Endothelial cell of umbilical vein (primary cell): Measurements from ENCODE around the gene CES5A. TPM values are rescaled to one million over a fixed set of nuclear protein-coding genes. Genes with fewer than 3 reads are reported as not detected.

ENCODE experiments used
- BruUV-seq: library from RNA; stranded (reverse); fragments of 400-500 nt; replicated peaks from 2 replicates; lab custom pipeline; 2021; lab: Mats Ljungman, UMichigan
- CTCF ChIA-PET: fragments of 300-600, 350-600 bp; sonication (Branson Sonifier 250); formaldehyde crosslinking; loops from one replicate; lab custom pipeline; 2021; ENCODE audit warnings: antibody characterized with exemption, inconsistent platforms; lab: Charles Lee
- POLR2A ChIA-PET: fragments of 300-600, 350-600 bp; sonication (Branson Sonifier 250); formaldehyde crosslinking; loops from one replicate; lab custom pipeline; 2021; ENCODE audit warnings: antibody characterized with exemption, inconsistent platforms; lab: Charles Lee
- DNase-seq: peaks from one replicate; pipeline ENCODE4 v3.0.0-alpha.2; 2011; ENCODE audit warnings: low read depth, low spot score
- FAIRE-seq: peaks from 2 replicates; lab custom pipeline; 2011; peaks lifted over from hg19 to GRCh38; lab: Jason Lieb, UNC
- H2AFZ ChIP-seq: 2 replicates; pipeline ENCODE4 v1.6.0; 2012; ENCODE audit warnings: low read depth, low read length, control low read depth, inconsistent platforms
- H3K27ac ChIP-seq: 2 replicates; pipeline ENCODE4 v1.5.1; 2011; ENCODE audit warnings: low read depth, mild to moderate bottlenecking, control low read depth, low read length, moderate library complexity; ENCODE audit not compliant: insufficient read depth
- H3K27me3 ChIP-seq, 2 experiments: 2 replicates each; pipeline versions ENCODE4 v1.6.0 to v1.6.1; 2011; ENCODE audit warnings: low read length in 2 of 2, mixed read lengths in 1 of 2; ENCODE audit not compliant: control insufficient read depth in 2 of 2, insufficient read depth in 2 of 2
- H3K36me3 ChIP-seq, 2 experiments: 2 replicates in 1 of 2; 3 replicates in 1 of 2; pipeline ENCODE4 v1.5.1; 2011; ENCODE audit warnings: low read length in 2 of 2, mild to moderate bottlenecking in 1 of 2, moderate library complexity in 1 of 2; ENCODE audit not compliant: control insufficient read depth in 2 of 2, insufficient read depth in 2 of 2; ENCODE audit errors: extremely low read depth in 1 of 2
- H3K4me1 ChIP-seq: 3 replicates; pipeline ENCODE4 v1.5.1; 2011; ENCODE audit warnings: mild to moderate bottlenecking, low read length; ENCODE audit not compliant: control insufficient read depth, insufficient read depth; ENCODE audit errors: extremely low read depth
- H3K4me2 ChIP-seq: 2 replicates; pipeline ENCODE4 v1.6.1; 2011; ENCODE audit warnings: low read length, control low read depth, mixed read lengths; ENCODE audit not compliant: insufficient read depth
- H3K4me3 ChIP-seq, 3 experiments: fragments of 200-600 bp in 1 of 3; sonication (generic), shearing (Covaris generic) in 1 of 3; replicated peaks in 1 of 3; 2 replicates each; pipeline ENCODE4 v1.5.1; 2011 to 2016; ENCODE audit warnings: control low read depth in 3 of 3, low read length in 3 of 3, mild to moderate bottlenecking in 2 of 3, inconsistent platforms in 1 of 3, low read depth in 1 of 3, moderate library complexity in 1 of 3; ENCODE audit not compliant: insufficient read depth in 1 of 3
- H3K79me2 ChIP-seq: 2 replicates; pipeline ENCODE4 v1.6.0; 2012; ENCODE audit warnings: low read length, inconsistent platforms; ENCODE audit not compliant: control insufficient read depth, insufficient read depth
- H3K9ac ChIP-seq: replicated peaks from 2 replicates; pipeline ENCODE3; 2011; ENCODE audit warnings: low read length, control low read depth; ENCODE audit not compliant: insufficient read depth; ENCODE audit errors: extremely low read depth
- H3K9me1 ChIP-seq: replicated peaks from 3 replicates; pipeline ENCODE4 v1.6.0; 2011; ENCODE audit warnings: mild to moderate bottlenecking, low read length; ENCODE audit not compliant: control insufficient read depth, insufficient read depth; ENCODE audit errors: extremely low read depth
- H3K9me3 ChIP-seq: replicated peaks from 2 replicates; pipeline ENCODE4 v1.5.1; 2012; ENCODE audit warnings: low read length, inconsistent platforms; ENCODE audit not compliant: control insufficient read depth, insufficient read depth
- H4K20me1 ChIP-seq: replicated peaks from 2 replicates; pipeline ENCODE3; 2011; ENCODE audit warnings: mild to moderate bottlenecking, low read length; ENCODE audit not compliant: control insufficient read depth, insufficient read depth; ENCODE audit errors: extremely low read depth
- CTCF ChIP-seq, 2 donors: IDR thresholded peaks; 1 replicate in 1 of 2; 2 replicates in 1 of 2; pipeline ENCODE4 v1.5.1; 2011; ENCODE audit warnings: low read length in 2 of 2, mild to moderate bottlenecking in 2 of 2, moderate library complexity in 2 of 2, control low read depth in 1 of 2, inconsistent platforms in 1 of 2, low read depth in 1 of 2; ENCODE audit not compliant: insufficient read depth in 1 of 2; ENCODE audit errors: extremely low read depth in 1 of 2
- FOS ChIP-seq: IDR thresholded peaks from 2 replicates; pipeline ENCODE4 v1.6.1; 2011; ENCODE audit warnings: mild to moderate bottlenecking, low read length, moderate library complexity, borderline replicate concordance; ENCODE audit not compliant: insufficient read depth
- GATA2 ChIP-seq: IDR thresholded peaks from 2 replicates; pipeline ENCODE4 v1.7.0; 2011; ENCODE audit warnings: low read depth, mild to moderate bottlenecking, moderate library complexity, mixed read lengths, low read length; ENCODE audit not compliant: insufficient read length, insufficient read depth
- MYC ChIP-seq: IDR thresholded peaks from one replicate; pipeline ENCODE4 v1.6.1; 2011; ENCODE audit warnings: mild to moderate bottlenecking, low read depth, low read length
- POLR2AphosphoS5 ChIP-seq: IDR thresholded peaks from 2 replicates; pipeline ENCODE4 v1.6.1; 2012; ENCODE audit warnings: low read depth, mild to moderate bottlenecking, control low read depth, low read length, moderate library complexity; ENCODE audit not compliant: insufficient read depth
- dilution Hi-C: fragments of 300-500 bp; cut with MboI; formaldehyde crosslinking; loops from one replicate; pipeline ENCODE4 v1.15.0; 2019; ENCODE audit warnings: low sequenced_read_pairs; ENCODE audit not compliant: extremely low pct_ligation_motif_present
- intact Hi-C: fragments of 100-400 bp; cut with micrococcal nuclease; formaldehyde crosslinking; loops from one replicate; pipeline ENCODE4 v1.10.0; 2022
- polyA plus RNA-seq, 4 experiments: library from polyadenylated mRNA; depleted of rRNA in 3 of 4; stranded (reverse) in 3 of 4; unstranded in 1 of 4; fragments of >200 nt; gene quantifications; 2 replicates each; pipeline versions ENCODE4 v1.2.1 to v1.2.3, GENCODE V29; 2011 to 2012; ENCODE audit warnings: missing spikeins in 1 of 4
- total RNA-seq: library from RNA; stranded (reverse); gene quantifications from 2 replicates; pipeline ENCODE4 v1.2.3, GENCODE V29; 2021

CES5A gene
- total and polyA plus RNA-seq, 2 donors (not counting 3 experiments of a cell fraction or from before 2014, with no cell fraction given), result not detected

- no peak for DNase-seq
- ChIA-PET CTCF (no interaction called here), POLR2A (no interaction called here)
- Histone ChIP-seq H3K9me1 (no peaks in the 10 kb centered on the region), H4K20me1 (no peaks in the 10 kb centered on the region), H3K79me2 (no peaks in the 10 kb centered on the region), H3K4me2 (no peak overlapping the region), H3K4me3 (no peak overlapping the region), H3K9ac (no peak overlapping the region), H3K36me3 (no peaks in the 10 kb centered on the region), H3K4me1 (no peaks in the 10 kb centered on the region), H3K9me3 (no peaks in the 10 kb centered on the region), H2AFZ (no peak overlapping the region), H3K27ac (no peak overlapping the region), H3K27me3 (no peaks in the 10 kb centered on the region)
- no TSS peak for BruUV-seq
- FAIRE-seq, result no peak
- TF ChIP-seq FOS (no peak), GATA2 (no peak), MYC (no peak)
- intact Hi-C loops, result no loop called here
- dilution Hi-C loops, result no loop called here
Observed at GRCh38 chr16:55915096-55915827, 40.1 kb upstream of the CES5A start.

- Histone ChIP-seq H3K36me3 (no peaks in the 10 kb centered on the region), H2AFZ (no peak overlapping the region), H3K9me1 (no peaks in the 10 kb centered on the region), H3K4me2 (no peak overlapping the region), H3K9me3 (no peaks in the 10 kb centered on the region), H3K27me3 (no peaks in the 10 kb centered on the region), H3K27ac (no peak overlapping the region), H3K4me3 (no peak overlapping the region), H4K20me1 (no peaks in the 10 kb centered on the region), H3K79me2 (no peaks in the 10 kb centered on the region), H3K4me1 (no peaks in the 10 kb centered on the region), H3K9ac (no peak overlapping the region)
- intact Hi-C loops, result no loop called here
- DNase-seq (no peak), FAIRE-seq (no peak)
- CTCF ChIA-PET, result no interaction called here
- dilution Hi-C loops, result no loop called here
- TF ChIP-seq GATA2 (no peak), CTCF (IDR thresholded peaks at IDR 0.05; ENCODE audit: extremely low read depth in 1 of 2, insufficient read depth in 1 of 2, low read depth in 1 of 2, low read length in 2 of 2) (no peak), MYC (no peak), POLR2AphosphoS5 (no peak)
- POLR2A ChIA-PET, result no interaction called here
- BruUV-seq, result no TSS peak
Observed at GRCh38 chr16:55914383-55914782, 39.2 kb upstream of the CES5A start.
